Measurements from ENCODE around the gene CDR2L. TPM values are rescaled to one million over a fixed set of nuclear protein-coding genes. Genes with fewer than 3 reads are reported as not detected.

CDR2L gene
- total RNA-seq, 1 donor from 2014 or later, result 17.2 TPM

DNA sequence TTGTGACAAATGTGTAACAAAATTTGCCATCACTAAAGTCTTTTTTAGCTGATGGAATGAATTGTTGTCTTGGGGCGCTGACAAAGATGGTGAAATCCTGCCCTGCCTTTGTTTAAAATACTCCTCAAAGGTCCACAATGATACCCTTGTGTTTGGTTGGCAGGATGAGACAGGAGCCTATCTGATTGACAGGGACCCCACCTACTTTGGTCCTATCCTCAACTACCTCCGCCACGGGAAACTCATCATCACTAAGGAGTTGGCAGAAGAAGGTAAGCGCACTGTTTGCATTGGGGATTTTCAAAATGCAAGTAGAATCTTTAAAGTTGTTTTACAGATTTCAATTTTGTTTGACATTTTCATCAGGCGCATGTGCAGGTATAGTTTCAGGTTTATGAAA, 61.6 kb downstream of the CDR2L start:
- Mint-ChIP-seq H3K4me1 (ENCODE audit: low read depth) (peaks cover 23% of the 10 kb centered on the region), H3K27me3 (no peaks in the 10 kb centered on the region), H3K4me3 (ENCODE audit: low read depth) (peak overlapping the region; percentile 94), H3K9me3 (ENCODE audit: low read depth) (no peaks in the 10 kb centered on the region), H3K27ac (no peak overlapping the region), H3K36me3 (ENCODE audit: insufficient read depth) (peaks cover 10% of the 10 kb centered on the region)
- TF ChIP-seq, protein P1, sequence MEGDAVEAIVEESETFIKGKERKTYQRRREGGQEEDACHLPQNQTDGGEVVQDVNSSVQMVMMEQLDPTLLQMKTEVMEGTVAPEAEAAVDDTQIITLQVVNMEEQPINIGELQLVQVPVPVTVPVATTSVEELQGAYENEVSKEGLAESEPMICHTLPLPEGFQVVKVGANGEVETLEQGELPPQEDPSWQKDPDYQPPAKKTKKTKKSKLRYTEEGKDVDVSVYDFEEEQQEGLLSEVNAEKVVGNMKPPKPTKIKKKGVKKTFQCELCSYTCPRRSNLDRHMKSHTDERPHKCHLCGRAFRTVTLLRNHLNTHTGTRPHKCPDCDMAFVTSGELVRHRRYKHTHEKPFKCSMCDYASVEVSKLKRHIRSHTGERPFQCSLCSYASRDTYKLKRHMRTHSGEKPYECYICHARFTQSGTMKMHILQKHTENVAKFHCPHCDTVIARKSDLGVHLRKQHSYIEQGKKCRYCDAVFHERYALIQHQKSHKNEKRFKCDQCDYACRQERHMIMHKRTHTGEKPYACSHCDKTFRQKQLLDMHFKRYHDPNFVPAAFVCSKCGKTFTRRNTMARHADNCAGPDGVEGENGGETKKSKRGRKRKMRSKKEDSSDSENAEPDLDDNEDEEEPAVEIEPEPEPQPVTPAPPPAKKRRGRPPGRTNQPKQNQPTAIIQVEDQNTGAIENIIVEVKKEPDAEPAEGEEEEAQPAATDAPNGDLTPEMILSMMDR (IDR thresholded peaks at IDR 0.05; ENCODE audit: unreplicated experiment), result no peak
- no peak for DNase-seq (ENCODE audit: low spot score, unreplicated experiment)

DNA sequence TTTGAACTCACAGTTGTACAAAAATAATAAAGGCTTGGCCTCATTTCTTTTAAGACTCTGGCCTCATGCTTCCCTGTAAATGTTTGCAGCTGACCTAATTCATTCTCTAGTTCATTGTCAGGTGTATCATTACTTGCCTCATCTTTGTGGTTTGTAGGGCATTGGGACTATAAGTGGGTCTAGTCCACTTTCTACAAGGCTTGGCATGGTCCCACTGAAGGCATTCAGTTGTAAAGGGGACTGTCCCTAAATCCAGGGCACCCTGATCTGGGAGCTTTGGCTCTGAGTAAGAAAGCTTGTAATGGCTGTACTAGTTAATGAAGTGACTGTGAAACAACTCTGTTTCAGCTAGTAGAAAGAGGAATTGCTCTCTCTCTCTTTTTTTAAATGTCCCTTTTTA, 62.3 kb downstream of the CDR2L start:
- H3K27me3 Mint-ChIP-seq, result no peaks in the 10 kb centered on the region
- no peak overlapping the region for H3K4me3 Mint-ChIP-seq (ENCODE audit: low read depth)
- H3K27ac Mint-ChIP-seq, result no peak overlapping the region
- H3K36me3 Mint-ChIP-seq (ENCODE audit: insufficient read depth), result peaks cover 13% of the 10 kb centered on the region
- no peaks in the 10 kb centered on the region for H3K9me3 Mint-ChIP-seq (ENCODE audit: low read depth)
- DNase-seq (ENCODE audit: low spot score, unreplicated experiment), result no peak
- H3K4me1 Mint-ChIP-seq (ENCODE audit: low read depth), result peaks cover 23% of the 10 kb centered on the region
- TF ChIP-seq, protein P1 (IDR thresholded peaks at IDR 0.05; ENCODE audit: unreplicated experiment), result no peak

- DNase-seq (ENCODE audit: low spot score, unreplicated experiment), result no peak
- Mint-ChIP-seq H3K4me1 (ENCODE audit: low read depth) (peaks cover 12% of the 10 kb centered on the region), H3K36me3 (ENCODE audit: insufficient read depth) (peaks cover 18% of the 10 kb centered on the region), H3K27ac (no peak overlapping the region), H3K27me3 (no peaks in the 10 kb centered on the region), H3K4me3 (ENCODE audit: low read depth) (no peak overlapping the region), H3K9me3 (ENCODE audit: low read depth) (no peaks in the 10 kb centered on the region)
- TF ChIP-seq, protein P1 (IDR thresholded peaks at IDR 0.05; ENCODE audit: unreplicated experiment), result no peak
These were observed 64.5 kb downstream of the CDR2L start for GRCh38 chr17:75051941-75052340.

Other genes with a start within 250 kb of the CDR2L start
- 135 and 143 TPM in 2 replicates for gene NHERF1, start 239.0 kb upstream of the CDR2L start, total RNA-seq
- 59.6 and 60.2 TPM in 2 replicates for gene NAT9, start 211.3 kb upstream of the CDR2L start, total RNA-seq
- gene GRIN2C, start 127.7 kb upstream of the CDR2L start, total RNA-seq, result 0.57 and 0.84 TPM in 2 replicates
- gene FDXR, start 114.6 kb upstream of the CDR2L start, total RNA-seq, result 16.9 and 18.2 TPM in 2 replicates
- 0.14 and 0.42 TPM in 2 replicates for gene FADS6, start 94.0 kb upstream of the CDR2L start, total RNA-seq
- 0.18 and 0.19 TPM in 2 replicates for gene USH1G, start 64.4 kb upstream of the CDR2L start, total RNA-seq
- not detected in 2 replicates for gene OTOP2, start 63.4 kb upstream of the CDR2L start, total RNA-seq
- gene OTOP3, start 51.7 kb upstream of the CDR2L start, total RNA-seq, result 0.57 and 0.67 TPM in 2 replicates
- 94.2 and 101 TPM in 2 replicates for gene HID1, start 14.9 kb upstream of the CDR2L start, total RNA-seq
- gene MRPL58, start 25.0 kb downstream of the CDR2L start, total RNA-seq, result 26.5 and 26.8 TPM in 2 replicates
- gene ATP5PD, start 59.3 kb downstream of the CDR2L start, total RNA-seq, result 160 and 163 TPM in 2 replicates
- 24.9 and 27.1 TPM in 2 replicates for gene KCTD2, start 59.6 kb downstream of the CDR2L start, total RNA-seq
- gene SLC16A5, start 100.3 kb downstream of the CDR2L start, total RNA-seq, result 16.0 and 16.9 TPM in 2 replicates
- gene ARMC7, start 122.3 kb downstream of the CDR2L start, total RNA-seq, result 16.7 and 16.9 TPM in 2 replicates
- 53.3 and 58.8 TPM in 2 replicates for gene NT5C, start 144.1 kb downstream of the CDR2L start, total RNA-seq
- 202 TPM in 2 replicates for gene JPT1, start 166.9 kb downstream of the CDR2L start, total RNA-seq
- 616 and 633 TPM in 2 replicates for gene SUMO2, start 195.3 kb downstream of the CDR2L start, total RNA-seq
- 83.8 and 86.9 TPM in 2 replicates for gene NUP85, start 218.0 kb downstream of the CDR2L start, total RNA-seq